GM21619 (cell line): ENCODE data around the gene MEI1.
"Not testable (repeated sequence)": the region's sequence is repeated elsewhere in the genome, so short reads cannot be mapped to it uniquely, and the experiment has no call there.

Source experiments
- ATAC-seq: cut with Tn5 transposase; IDR thresholded peaks from one replicate; pipeline ENCODE4 v1.9.1; 2021; ENCODE audit not compliant: unreplicated experiment

MEI1 gene

DNA sequence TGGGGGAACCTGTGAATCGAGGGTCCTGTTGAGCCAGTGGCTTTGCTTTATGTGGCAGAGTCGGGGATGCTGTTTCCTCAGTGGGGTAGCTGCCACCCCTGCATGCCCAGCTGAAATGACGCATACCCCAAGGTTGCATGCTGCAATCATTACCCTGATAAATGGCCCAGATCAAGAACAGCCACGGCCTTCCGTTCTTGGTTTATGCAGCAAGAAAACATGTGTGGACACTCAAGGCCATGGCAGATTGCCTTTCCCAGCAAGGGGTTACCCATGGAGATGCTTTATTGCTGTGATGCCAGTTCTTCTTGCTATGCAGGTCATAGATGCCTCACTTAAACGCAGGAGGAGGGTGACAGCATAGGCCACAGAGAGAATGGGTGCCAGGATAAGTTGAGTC is 119.3 kb downstream of the MEI1 start:
- ATAC-seq = no peak

DNA sequence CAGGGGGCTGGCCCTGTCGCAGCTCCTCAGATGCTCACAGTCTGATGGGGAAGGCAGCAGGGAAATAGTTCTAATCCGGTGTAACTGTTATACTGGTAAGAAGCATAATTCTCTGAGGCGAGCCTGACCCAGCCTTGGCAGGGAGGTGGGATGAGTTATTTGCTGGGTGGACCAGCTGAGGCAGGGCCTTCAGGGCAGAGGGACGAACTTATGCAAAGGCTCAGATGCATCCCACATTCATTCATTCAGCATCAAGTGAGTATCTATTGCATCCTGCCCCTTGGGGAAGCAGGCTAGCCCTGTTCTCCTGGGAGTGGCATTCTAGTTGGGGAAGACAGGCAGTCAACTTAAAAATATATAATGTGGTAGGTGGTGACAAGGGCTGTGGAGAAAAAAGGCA is 120.0 kb downstream of the MEI1 start:
- no peak for ATAC-seq

DNA sequence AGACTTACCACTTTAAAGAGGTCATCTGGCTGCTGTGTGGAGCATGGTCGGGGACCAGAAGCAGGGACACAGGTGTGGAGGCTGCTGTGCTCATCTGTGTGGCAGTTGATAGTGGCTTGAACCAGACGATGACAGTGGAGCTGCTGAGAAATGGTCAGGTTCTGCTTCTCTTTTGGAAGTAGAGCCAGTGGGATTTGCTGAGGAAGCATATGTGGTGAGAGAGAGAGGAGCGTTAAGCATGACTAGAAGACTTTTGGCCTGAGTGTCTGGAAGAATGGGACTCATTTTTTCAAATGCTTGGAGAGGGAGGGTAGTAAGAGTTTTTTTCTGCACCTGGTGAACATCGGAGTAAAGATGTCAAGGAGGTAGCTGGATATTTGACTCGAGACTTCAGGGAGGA is 121.1 kb downstream of the MEI1 start:
- no peak for ATAC-seq

DNA sequence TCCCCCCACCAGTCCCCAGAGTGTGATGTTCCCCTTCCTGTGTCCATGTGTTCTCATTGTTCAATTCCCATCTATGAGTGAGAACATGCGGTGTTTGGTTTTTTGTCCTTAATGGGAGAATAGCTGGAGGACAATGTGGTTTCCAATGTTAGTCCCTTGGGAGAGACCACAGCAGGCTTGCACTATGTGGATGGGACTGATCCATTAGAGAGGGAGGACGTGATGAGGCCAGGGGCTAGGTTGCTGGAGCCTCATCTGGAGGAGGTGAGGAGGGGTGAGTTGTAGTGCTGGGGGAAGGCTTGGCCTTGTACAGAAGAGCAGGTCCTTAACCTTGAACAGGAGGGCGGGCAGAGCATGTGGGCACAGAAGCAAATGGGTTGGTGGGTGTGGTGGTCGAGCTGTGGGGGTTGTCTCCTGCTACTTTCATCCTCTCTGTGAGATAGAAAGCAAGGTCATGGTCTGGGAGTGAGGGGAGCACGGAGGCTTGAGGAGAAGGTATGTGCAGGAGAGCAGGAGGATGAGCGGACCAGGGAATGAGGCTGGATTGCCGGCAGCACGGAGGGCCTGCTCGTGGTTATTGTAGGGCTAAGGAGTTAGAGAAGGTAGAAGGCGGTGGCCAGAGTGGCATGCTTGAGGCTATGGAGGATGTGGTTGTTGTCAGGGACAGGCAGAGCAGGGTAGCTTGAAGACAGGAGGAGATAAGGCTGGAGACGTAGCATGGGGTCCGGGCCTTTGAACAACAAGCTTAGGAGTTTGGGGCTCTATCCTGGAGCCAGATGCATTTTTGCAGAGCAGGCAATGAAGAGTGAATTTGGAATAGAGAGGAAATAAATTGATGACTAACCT is 122.4 kb downstream of the MEI1 start:
- no peak for ATAC-seq

DNA sequence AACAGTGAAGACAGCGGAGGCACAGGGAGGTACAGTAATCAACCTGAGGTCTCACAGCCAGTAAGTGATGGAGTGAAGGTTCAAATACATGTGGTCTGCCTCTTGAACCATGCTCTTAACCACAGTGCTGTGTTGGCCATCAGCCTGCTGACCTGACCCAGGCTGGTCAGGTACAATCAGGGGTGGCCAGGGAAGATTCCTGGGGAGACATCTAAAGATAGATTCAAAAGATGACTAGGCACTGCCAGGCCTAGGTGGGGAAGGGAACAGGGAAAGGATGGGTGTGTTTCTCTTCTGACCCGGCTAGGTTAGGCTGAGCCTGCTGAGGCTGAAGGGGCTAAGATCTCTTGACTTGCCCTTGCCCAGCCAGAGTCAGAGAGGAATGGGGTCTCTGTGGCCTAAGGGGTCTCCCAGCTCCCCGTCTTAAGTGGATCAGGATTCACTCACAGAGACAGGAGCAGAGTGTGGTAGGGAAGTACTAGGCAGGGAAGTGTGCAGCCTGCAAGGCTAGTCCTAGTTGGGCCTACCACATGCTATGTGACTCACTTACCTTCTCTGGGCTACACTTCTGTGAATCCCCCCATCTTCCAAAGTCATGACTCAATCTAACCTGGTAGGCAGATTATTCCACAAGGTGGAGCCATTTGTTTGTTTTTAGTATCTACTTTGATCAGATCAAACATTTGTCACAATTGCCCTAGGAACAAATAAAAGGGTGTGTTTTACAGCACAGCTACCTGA is 123.2 kb downstream of the MEI1 start:
- no peak for ATAC-seq

DNA sequence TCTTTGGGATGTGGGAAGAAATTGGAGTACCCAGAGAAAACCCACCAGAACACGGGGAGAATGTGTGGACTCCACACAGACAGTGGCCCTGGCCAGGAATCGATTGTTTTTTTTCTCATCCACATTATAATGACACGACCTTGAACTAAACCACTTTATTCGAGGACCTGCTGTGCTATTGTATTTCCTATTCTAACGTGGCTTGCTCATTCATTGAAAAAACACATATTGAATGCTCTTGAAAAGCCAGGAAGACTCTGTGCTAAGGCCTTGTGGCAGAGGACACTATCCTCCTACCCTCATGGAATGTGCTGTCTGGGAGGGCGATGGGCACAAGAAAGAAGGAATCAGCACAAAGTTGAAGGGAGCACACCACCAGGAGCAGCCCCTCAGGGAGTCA is 124.5 kb downstream of the MEI1 start:
- ATAC-seq = no peak

DNA sequence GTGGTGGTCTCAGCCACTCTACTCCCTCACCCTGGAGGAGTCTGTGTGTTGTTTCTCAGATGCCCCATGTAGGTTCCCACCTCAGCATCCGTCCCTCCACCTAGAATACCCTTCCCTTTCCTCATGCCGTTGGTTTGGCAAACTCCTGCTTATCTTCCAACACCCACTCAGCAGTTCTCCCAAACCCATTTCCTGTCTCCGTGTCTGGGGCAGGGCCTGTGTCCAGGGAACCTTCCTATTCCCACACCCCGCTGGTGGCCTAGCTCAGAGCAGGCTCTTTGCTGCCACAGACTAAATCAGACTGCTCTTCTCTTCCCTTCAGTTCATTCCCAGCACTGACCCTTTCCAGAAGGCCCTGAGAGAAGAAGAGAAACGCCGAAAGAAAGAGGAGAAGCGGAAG is 126.1 kb downstream of the MEI1 start:
- no peak for ATAC-seq

DNA sequence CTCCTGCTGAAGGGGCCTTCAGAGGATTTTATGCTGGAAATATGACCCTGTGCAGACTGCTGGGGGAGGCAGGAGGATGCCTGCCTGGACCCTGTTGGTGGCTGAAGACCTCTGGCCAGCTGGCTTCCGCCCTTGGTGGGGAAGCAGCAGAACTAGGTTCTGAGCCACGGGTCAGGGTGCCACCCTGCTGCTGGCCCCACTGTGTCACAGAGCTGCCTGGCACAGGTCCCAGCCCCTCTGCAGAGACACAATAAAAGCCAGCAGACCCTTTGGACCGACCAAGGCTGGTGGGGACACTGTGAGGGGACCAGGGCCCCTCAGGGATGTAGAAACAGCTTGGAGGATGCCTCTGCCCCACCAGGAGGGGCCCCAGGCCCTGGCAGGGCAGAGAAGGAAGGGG is 126.7 kb downstream of the MEI1 start:
- no peak for ATAC-seq

DNA sequence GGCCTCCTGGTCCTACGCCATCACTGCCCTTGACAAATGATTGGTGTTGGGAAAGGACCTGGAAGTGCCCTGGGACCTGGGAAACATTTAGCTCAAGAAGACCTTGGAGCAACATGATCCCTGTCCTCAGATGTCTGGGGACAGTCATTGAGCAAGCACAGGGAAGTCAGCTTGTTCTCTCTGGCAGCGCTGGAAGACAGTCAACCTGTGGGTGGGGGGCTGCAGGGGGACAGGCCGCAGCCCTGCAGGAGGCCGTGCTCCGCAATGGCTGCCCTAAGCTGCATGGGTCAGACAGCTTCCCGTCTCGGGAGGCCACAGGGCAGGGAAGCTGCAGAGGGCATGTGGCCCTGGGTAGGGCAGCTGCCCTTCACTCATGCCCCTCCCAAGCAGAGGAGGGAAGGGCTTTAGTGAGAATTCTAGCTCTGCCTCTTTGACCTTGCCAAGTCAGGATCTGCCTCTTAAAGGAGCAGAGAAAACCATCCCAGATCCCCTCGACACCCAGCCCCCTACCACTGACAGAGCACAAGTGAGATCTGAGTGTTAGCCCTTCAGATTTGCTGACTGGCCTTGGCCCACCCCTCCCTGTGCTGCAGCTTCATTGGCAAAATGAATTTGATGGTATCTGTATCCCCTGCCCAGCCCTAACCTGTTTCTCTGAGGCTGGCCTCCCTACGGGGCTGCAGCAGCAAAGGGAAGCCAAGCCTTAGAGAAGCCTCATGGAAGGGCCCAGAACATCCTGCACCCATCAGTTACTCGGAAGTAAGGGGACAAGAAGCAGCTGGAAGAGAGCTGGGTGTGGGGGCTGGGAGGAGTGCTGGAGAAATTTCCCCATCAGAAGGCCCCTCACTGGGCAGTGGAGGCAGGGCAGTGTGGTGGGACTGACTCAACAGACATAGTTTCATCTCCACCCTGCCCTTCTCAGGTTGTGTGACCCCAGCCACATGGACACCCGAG is 127.4 kb downstream of the MEI1 start:
- no peak for ATAC-seq

DNA sequence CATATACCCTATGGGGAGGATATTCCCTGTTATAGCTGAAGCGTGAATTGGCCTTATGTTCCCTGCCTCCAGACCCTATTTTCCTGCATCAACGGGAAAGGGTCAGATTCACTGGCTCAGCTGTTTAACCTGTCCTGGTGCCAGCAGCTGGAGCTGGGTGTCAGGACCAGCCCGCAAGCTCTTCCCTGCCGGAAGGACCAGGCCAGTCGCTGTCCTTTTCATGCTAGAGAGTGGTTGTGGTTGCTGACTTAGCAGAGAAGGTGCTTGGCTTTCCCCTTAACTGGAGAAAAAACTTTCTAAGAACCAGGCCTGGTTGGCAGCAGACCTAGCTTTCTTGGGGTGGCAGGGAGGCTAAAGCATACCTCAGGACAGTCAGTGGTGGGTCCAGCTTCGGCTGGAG is 128.4 kb downstream of the MEI1 start:
- no peak for ATAC-seq

DNA sequence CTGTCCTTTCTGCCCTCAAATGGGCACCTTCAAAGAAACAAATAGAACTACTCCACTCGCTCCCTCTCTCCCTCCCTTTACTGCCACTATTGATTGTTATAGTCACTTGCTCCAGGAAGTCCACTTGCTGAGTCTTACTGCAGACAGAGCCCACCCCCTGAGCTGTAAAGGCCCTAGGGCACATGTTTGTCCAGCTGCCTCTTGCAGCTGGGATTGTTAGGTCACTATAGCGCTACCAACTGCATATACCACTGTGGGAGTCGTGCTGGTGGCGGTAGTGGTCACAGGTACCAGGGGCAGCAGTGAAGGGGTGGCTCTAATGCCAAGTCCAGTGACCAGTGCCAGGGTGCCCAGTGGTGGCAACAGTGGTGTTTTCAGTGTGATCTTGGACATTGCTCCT is 129.2 kb downstream of the MEI1 start:
- ATAC-seq = no peak

DNA sequence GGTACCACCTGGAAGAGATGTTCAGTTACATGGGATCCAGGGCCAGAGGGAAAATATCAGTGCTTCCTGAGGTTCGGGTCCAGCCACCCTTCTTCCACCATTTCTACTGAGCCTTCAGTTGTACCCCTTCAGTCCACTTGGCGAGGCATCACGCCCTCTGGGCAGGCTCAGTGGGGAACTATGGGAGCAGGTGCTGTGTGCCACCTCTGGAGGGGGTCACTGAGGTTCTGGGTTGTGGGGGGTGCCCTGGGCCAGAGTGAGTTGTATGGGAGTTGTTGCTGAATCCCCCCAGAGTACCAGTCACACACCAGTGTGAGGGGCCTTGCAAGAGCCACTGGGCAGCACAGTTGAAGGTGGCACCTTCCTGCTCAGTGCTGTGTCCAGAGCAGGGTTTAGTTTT is 130.9 kb downstream of the MEI1 start:
- no peak for ATAC-seq

DNA sequence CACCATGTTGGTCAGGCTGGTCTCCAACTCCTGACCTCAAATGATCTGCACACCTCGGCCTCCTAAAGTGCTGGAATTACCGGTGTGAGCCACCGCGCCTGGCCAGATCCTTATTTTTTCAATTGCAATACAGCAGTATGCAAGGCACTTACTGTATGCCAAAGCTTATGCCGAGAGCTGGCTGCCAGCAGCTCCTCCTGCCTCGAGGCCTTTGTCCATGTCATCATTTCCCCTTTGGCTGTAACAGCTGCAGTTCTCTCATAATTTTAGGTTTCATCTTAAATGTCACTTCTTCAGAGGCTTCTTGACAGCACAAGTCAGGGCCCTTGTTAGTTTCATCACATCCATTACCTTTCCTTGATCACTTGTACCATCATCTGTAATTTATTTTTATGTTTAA is 132.1 kb downstream of the MEI1 start:
- no peak for ATAC-seq

DNA sequence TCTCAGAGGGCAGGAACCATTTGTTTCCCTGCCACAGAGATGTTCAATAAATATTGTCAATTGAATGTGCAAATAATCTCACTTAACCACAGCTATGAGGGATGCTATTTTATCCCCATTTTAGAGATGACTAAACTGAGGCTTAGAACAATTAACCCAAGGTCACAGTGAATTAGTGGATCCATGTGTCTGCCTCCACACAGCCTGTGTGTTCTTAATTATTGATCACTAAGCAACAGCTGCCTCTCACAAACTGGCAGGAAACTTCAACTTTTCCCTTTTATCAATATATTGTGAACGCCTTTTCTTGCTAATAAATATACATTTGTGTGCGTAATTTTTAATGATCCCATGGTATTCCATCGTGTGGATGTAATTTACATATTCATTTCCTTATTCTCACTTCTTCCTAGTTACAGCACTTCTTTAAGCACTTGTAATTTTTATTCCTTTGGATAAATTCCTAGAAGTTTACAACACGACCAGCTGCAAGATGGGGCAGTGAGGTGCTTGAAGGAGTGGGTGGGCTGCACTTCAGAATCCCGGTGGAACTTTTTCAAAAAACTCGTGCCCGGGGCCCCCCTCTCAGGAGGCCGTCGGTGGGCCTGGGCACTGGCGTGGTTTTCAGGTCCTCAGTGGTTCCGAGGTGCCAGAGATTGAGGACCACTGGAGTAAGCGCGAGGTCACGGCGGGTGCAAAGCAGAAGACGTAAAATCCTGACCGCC is 132.7 kb downstream of the MEI1 start:
- no peak for ATAC-seq

DNA sequence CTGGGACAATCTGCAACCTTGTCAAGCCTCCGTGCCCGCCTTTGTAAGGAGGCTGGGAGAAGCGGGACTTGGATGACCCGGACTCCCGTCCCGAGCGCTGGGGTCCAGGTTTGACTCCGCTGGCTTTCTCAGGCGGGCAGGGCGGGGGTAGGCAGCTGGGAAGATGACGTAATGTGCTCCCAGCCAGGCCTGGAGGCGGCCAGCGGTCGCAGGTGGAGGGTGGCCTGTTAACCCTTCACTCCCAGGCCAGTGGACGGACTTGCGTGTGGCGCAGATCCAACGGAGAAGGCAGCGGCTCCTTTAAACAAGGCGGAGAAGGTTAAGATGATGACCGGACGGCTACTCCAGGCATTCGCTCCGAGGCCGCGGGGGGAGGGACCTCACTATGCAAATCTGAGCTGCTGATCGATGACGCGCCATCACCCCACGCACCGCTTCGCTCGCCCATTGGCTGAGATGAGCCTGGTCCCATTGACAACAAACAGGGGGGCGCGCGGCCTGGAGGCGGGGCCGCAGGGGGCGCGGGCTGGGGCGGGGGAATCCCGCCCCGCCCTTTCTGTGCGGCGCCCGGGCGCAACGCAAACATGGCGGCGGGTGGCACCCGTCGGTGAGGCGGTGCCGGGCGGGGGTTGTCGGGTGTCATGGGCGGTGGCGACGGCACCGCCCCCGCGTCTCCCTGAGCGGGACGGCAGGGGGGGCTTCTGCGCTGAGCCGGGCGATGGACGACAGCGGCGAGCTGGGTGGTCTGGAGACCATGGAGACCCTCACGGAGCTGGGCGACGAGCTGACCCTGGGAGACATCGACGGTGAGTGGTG is 133.5 kb downstream of the MEI1 start, which contains the start of gene SREBF2:
SREBF2 (plus strand) TSS at position 553 of the 816 bp plus-strand sequence; CDS start at position 719, 166 bp downstream.
- ATAC-seq = peak; percentile 85

DNA sequence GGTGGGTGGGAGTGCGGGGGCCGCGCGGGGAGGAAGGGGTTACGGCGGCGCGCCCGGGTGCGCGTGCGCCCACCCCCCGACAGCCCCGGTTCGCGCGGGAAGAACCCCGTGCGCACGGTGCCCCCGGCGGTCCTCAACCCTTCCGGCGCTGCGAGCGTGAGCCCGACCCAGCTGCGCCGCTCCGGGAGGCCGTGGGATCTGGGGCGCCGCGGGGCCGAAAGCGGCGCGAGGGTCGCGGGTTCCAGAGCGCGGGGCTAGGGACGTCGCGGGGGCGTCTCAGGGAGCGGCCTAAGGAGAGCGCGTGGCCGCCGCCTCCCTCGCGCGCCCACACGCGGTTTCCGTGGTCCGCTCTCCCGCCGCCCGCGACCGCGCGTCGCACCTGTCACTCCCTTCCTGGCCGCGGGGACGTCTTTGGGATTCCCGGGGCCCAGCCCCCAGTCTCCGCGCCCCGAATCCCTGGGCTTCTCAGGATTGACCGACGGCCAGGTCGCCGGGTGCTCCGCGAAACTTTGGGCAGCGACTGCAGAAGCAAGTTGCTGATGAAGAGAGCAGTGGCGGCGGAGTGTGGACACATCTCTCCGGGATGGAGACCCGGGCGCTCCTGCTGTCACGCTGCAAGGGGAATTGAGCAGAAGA is 134.2 kb downstream of the MEI1 start:
- peak; percentile 11 for ATAC-seq

DNA sequence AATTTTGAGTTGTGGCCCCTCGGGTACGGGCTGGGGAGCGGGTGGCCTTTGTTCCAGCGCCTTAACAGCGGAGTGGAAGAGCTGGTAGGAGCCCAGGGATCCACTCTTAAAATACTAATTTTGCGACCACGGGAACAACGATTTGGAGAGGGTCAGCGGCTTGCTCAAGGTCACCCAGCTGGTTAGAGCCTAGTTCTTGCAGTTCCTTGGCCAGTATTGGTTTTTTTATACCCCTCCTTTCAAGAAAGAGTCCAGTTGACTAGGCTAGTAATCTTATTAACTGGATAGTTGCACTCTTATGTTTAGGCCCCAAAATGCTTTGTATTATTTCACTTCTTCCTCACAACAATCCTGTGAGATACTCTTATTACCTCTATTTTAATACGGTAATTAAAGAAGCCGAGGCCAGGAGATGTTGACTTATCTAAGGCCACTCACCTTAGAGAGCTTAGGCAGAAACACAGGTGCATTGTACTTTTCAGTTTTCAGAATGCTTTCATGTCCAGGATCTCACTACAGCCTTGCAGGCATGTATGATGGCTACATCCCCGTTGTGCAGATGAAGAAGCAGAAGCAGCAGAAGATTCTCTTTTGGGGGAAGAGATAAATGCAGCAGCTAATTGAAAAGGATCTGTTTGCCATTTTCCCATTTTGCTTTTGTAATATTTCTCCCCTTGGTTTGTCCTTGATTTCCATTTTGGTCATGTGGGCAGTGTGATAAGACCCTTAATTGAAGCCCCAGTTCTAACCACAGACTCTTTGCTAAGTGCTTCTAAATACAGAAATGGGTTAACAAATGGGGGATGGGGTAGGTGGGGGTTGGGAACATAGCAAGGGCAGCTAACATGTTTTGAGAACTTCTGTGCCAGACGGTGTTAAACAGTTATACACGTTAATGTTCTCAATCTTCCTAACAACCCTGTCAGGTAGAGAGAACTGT is 135.0 kb downstream of the MEI1 start:
- ATAC-seq = no peak

DNA sequence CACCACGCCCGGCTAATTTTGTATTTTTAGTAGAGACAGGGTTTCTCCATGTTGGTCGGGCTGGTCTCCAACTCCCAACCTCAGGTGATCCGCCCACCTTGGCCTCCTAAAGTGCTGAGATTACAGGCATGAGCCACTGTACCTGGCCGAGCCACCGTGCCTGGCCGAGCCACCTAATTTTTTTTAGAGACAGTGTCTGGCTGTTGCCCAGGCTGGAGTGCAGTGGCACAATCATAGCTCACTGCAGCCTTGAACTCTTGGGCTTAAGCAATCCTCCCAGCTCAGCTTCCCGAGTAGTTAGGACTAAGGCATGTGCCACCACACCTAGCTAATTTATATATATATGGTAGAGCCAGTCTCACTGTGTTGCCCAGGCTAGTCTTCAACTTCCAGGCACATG is 136.2 kb downstream of the MEI1 start:
- not testable (repeated sequence) for ATAC-seq
